ENCODE measurements around the gene SUPT6H.

DNA sequence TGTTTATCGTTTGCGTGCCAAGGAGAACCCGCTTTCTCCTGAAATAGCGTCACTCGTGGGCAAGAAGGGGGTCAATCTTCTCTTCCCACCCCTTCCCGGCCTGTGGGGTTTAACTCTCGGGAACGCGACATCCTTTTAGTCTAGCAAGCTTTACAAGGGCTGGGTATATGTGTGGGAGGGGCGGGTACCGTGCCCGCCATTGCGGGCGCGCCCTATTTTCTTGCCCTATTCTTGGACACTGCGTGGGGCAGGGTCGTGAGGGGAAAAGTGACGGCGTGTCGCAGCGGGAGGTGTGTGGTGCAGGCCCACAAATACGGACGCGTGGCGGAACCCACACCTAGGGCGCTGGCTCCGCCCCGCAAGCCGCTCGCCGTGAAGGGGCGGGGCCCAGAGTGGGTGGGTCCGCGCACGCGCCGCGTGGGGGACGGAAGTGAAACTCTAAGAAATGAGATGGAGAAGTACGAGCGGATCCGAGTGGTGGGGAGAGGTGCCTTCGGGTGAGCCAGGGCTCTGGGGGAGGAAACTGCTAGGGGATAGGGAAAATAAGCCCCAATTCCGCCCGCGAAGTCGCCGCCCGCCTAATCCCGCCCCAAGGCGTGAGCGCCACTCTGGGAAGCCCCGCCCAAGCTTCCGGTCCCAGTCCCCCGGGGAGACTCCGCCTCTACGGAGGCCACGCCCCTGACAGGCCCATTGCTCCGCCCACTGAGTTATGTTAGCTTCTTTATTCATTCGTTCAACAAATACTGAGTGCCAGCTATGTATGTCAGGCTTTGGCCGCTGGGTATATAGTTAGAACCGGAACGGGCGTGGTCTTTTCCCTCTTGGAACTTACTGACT is 66.6 kb downstream of the SUPT6H start, which contains the start of gene NEK8:
- TF ChIP-seq CTCF (IDR thresholded peaks at IDR 0.05) = no peak
- no peak for TF ChIP-seq ZFX (IDR thresholded peaks at IDR 0.05; ENCODE audit: borderline replicate concordance)

Measured in 22Rv1 (cell line).